Right atrium auricular region (tissue), 2 donors: ENCODE data around the gene PALLD. TPM values are rescaled to one million over a fixed set of nuclear protein-coding genes. Genes with fewer than 3 reads are reported as not detected.
A peak's percentile ranks its signal among the peaks of the same experiment; 100 is the strongest.

Experiments used
- DNase-seq: peaks from one replicate; pipeline ENCODE4 v3.0.0-alpha.2; 2019; ENCODE audit warnings: low spot score
- H3K27ac ChIP-seq, 2 donors: fragments of 200-600 bp; sonication (generic); 1 replicate in 1 of 2; 2 replicates in 1 of 2; pipeline ENCODE4 v1.5.1; 2016 to 2019
- H3K27me3 ChIP-seq, 2 donors: fragments of 200-600 bp; sonication (generic); one replicate each; pipeline versions ENCODE4 v1.5.1 to v1.6.0; 2017 to 2019
- H3K36me3 ChIP-seq: fragments of 200-600 bp; sonication (generic); one replicate; pipeline ENCODE4 v1.5.1; 2016
- H3K4me1 ChIP-seq, 2 donors: fragments of 200-600 bp; sonication (generic); one replicate each; pipeline versions ENCODE4 v1.5.1 to v1.6.0; 2017 to 2019
- H3K4me3 ChIP-seq, 2 donors: fragments of 200-600 bp; sonication (generic); 1 replicate in 1 of 2; 2 replicates in 1 of 2; pipeline ENCODE4 v1.5.1; 2017 to 2019; ENCODE audit warnings: mild to moderate bottlenecking in 1 of 2, moderate library complexity in 1 of 2
- H3K9me3 ChIP-seq, 2 donors: fragments of 200-600 bp; sonication (generic); one replicate each; pipeline ENCODE4 v1.5.1; 2019
- total RNA-seq, 2 donors: library from RNA; depleted of rRNA; stranded (reverse); fragments of >200 nt; gene quantifications; one replicate each; pipeline ENCODE4 v1.1.0, GENCODE V29; 2016
- TF ChIP-seq, protein P1 (sequence below), 2 donors: fragments of 200-600 bp; sonication (generic); IDR thresholded peaks; one replicate each; pipeline ENCODE4 v1.5.1; 2019; ENCODE audit warnings: antibody characterized with exemption in 2 of 2

PALLD gene
- total RNA-seq, 2 donors from 2014 or later: 764 to 782 TPM

DNA sequence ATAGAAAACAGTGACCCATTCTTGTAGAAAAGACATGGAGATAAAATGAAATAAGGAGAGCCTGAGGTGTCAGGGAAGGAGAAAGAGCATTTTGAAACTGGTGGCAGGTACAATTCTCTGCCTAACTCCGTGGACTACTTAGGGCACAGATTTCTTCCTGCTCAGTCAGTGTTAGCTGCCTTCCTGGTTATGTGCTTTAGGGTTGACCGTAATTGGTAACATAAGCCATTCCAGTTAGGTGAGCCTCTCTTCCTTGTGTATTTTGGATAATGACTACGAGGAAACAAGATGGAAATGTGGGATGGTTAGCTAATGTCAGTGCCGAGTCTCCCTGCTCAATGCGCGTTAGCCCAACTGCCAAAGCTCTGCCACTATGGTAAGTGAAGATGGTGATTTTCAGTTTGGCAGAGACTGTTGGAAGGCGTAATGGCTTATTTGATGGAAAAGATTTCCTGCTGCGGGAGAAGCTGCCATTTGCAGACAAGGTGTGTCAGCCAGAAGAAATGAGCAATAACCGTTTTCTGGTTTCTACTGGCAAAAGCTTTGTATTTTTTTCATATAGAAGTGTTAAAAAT lies 339.1 kb downstream of the PALLD start:
- TF ChIP-seq, protein P1, sequence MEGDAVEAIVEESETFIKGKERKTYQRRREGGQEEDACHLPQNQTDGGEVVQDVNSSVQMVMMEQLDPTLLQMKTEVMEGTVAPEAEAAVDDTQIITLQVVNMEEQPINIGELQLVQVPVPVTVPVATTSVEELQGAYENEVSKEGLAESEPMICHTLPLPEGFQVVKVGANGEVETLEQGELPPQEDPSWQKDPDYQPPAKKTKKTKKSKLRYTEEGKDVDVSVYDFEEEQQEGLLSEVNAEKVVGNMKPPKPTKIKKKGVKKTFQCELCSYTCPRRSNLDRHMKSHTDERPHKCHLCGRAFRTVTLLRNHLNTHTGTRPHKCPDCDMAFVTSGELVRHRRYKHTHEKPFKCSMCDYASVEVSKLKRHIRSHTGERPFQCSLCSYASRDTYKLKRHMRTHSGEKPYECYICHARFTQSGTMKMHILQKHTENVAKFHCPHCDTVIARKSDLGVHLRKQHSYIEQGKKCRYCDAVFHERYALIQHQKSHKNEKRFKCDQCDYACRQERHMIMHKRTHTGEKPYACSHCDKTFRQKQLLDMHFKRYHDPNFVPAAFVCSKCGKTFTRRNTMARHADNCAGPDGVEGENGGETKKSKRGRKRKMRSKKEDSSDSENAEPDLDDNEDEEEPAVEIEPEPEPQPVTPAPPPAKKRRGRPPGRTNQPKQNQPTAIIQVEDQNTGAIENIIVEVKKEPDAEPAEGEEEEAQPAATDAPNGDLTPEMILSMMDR (IDR thresholded peaks at IDR 0.05): no peak
- Histone ChIP-seq H3K36me3 (peaks cover 6% of the 10 kb centered on the region), H3K27ac (peak overlapping the region; percentile 91 to 97), H3K9me3 (no peaks in the 10 kb centered on the region), H3K4me3 (no peak overlapping the region), H3K4me1 (peaks cover 0 to 71% of the 10 kb centered on the region in 2 donors), H3K27me3 (no peaks in the 10 kb centered on the region)
- DNase-seq: no peak

GRCh38 chr4:168836490-168836889 lies 339.6 kb downstream of the PALLD start:
- no peak for DNase-seq
- Histone ChIP-seq H3K9me3 (no peaks in the 10 kb centered on the region), H3K4me3 (peak overlapping the region in 1 of 2 donors; percentile 4), H3K36me3 (peaks cover 6% of the 10 kb centered on the region), H3K4me1 (peaks cover 0 to 71% of the 10 kb centered on the region in 2 donors), H3K27ac (peak overlapping the region; percentile 91 to 97), H3K27me3 (no peaks in the 10 kb centered on the region)
- TF ChIP-seq, protein P1 (IDR thresholded peaks at IDR 0.05): no peak

DNA sequence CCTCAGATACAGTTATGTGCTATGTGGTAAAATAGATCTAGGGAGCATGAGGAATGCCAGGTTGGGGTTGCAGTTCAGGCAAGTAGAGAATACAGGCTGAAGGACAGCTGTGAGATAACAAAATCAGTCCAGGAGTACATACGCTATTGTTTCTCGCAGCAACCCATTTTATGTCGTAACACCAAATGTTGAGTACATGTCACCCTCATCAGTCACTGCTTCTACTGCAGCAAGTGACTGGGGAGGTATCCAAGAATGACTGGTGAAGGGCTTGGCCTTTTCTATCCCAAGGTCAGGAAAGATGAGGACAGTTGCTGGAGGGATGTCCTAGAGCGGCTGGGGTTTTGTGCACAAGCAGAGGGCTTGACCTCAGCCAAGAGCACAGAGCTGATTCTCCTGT lies 341.1 kb downstream of the PALLD start:
- Histone ChIP-seq H3K27me3 (no peaks in the 10 kb centered on the region), H3K4me3 (no peak overlapping the region), H3K27ac (peak overlapping the region; percentile 91 to 97), H3K4me1 (peaks cover 0 to 82% of the 10 kb centered on the region in 2 donors), H3K9me3 (no peaks in the 10 kb centered on the region), H3K36me3 (peaks cover 6% of the 10 kb centered on the region)
- TF ChIP-seq, protein P1 (IDR thresholded peaks at IDR 0.05): no peak
- no peak for DNase-seq

GRCh38 chr4:168839758-168840391 lies 343.0 kb downstream of the PALLD start:
- Histone ChIP-seq H3K9me3 (no peaks in the 10 kb centered on the region), H3K4me3 (no peak overlapping the region), H3K36me3 (peaks cover 6% of the 10 kb centered on the region), H3K27me3 (no peaks in the 10 kb centered on the region), H3K4me1 (peaks cover 0 to 91% of the 10 kb centered on the region in 2 donors), H3K27ac (peak overlapping the region; percentile 91 to 97)
- DNase-seq: no peak
- TF ChIP-seq, protein P1 (IDR thresholded peaks at IDR 0.05): no peak

GRCh38 chr4:168840392-168840763 lies 343.5 kb downstream of the PALLD start:
- Histone ChIP-seq H3K27ac (peak overlapping the region; percentile 91 to 97), H3K36me3 (peaks cover 6% of the 10 kb centered on the region), H3K9me3 (no peaks in the 10 kb centered on the region), H3K4me1 (peaks cover 0 to 92% of the 10 kb centered on the region in 2 donors), H3K27me3 (no peaks in the 10 kb centered on the region), H3K4me3 (no peak overlapping the region)
- no peak for DNase-seq
- TF ChIP-seq, protein P1 (IDR thresholded peaks at IDR 0.05): no peak
